Measurements from ENCODE around the gene KIF3C.
"Not testable (repeated sequence)": the region's sequence is repeated elsewhere in the genome, so short reads cannot be mapped to it uniquely, and the experiment has no call there.

Gene KIF3C

GRCh38 chr2:25982273-25982967 lies at the start of gene KIF3C:
TSS of gene KIF3C (minus strand) at chr2:25982497. CDS start at chr2:25981917, 580 bp downstream.
- peak; percentile 87 for DNase-seq

GRCh38 chr2:26028083-26028482 lies 45.8 kb upstream of the KIF3C start:
- DNase-seq, result not testable (repeated sequence)

GRCh38 chr2:26025509-26025908 lies 43.2 kb upstream of the KIF3C start:
- no peak for DNase-seq

GRCh38 chr2:26024260-26024659 lies 42.0 kb upstream of the KIF3C start:
- no peak for DNase-seq

- no peak for DNase-seq
Measured at GRCh38 chr2:26020231-26020640, 37.9 kb upstream of the KIF3C start.

- peak; percentile 63 for DNase-seq
Measured at GRCh38 chr2:26018184-26019055, 36.1 kb upstream of the KIF3C start.

- DNase-seq, result no peak
Measured at GRCh38 chr2:26017464-26018183, 35.3 kb upstream of the KIF3C start.

GRCh38 chr2:26016706-26017045 lies 34.4 kb upstream of the KIF3C start:
- not testable (repeated sequence) for DNase-seq

- DNase-seq, result no peak
Measured at GRCh38 chr2:26016012-26016705, 33.9 kb upstream of the KIF3C start.

- DNase-seq, result no peak
Measured at GRCh38 chr2:26013668-26014067, 31.4 kb upstream of the KIF3C start.

- DNase-seq, result peak; percentile 83
Measured at GRCh38 chr2:26011990-26012856, 29.9 kb upstream of the KIF3C start.

GRCh38 chr2:26011609-26011989 lies 29.3 kb upstream of the KIF3C start:
- DNase-seq, result no peak

GRCh38 chr2:26010943-26011342 lies 28.6 kb upstream of the KIF3C start:
- no peak for DNase-seq

GRCh38 chr2:26009567-26009963 lies 27.3 kb upstream of the KIF3C start:
- no peak for DNase-seq

GRCh38 chr2:26008851-26009566 lies 26.7 kb upstream of the KIF3C start:
- no peak for DNase-seq

- no peak for DNase-seq
Measured at GRCh38 chr2:26008095-26008494, 25.8 kb upstream of the KIF3C start.

GRCh38 chr2:26002632-26003310 lies 20.5 kb upstream of the KIF3C start:
- no peak for DNase-seq

GRCh38 chr2:26001743-26002351 lies 19.6 kb upstream of the KIF3C start:
- DNase-seq, result no peak

GRCh38 chr2:26000561-26001082 lies 18.3 kb upstream of the KIF3C start:
- no peak for DNase-seq

GRCh38 chr2:25999406-25999805 lies 17.1 kb upstream of the KIF3C start:
- not testable (repeated sequence) for DNase-seq
